Endothelial cell (in vitro differentiated cells): ENCODE data around the gene CDH20. TPM values are rescaled to one million over a fixed set of nuclear protein-coding genes. Genes with fewer than 3 reads are reported as not detected.
A peak's percentile ranks its signal among the peaks of the same experiment; 100 is the strongest.

ENCODE experiments used
- DNase-seq: peaks from one replicate; pipeline ENCODE4 v3.0.0; 2021; ENCODE audit warnings: low spot score
- H3K27ac Mint-ChIP-seq: one replicate; pipeline ENCODE4 v1.8.0; 2021; ENCODE audit warnings: mixed read lengths, inconsistent platforms; ENCODE audit not compliant: unreplicated experiment
- H3K27me3 Mint-ChIP-seq: one replicate; pipeline ENCODE4 v1.8.0; 2021; ENCODE audit warnings: mild to moderate bottlenecking, moderate library complexity, mixed read lengths, inconsistent platforms; ENCODE audit not compliant: unreplicated experiment
- H3K36me3 Mint-ChIP-seq: one replicate; pipeline ENCODE4 v1.8.0; 2021; ENCODE audit warnings: mild to moderate bottlenecking, low read depth, mixed read lengths, inconsistent platforms; ENCODE audit not compliant: unreplicated experiment
- H3K4me1 Mint-ChIP-seq: one replicate; pipeline ENCODE4 v1.8.0; 2021; ENCODE audit warnings: mild to moderate bottlenecking, mixed read lengths, inconsistent platforms; ENCODE audit not compliant: unreplicated experiment
- H3K4me3 Mint-ChIP-seq: one replicate; pipeline ENCODE4 v1.8.0; 2021; ENCODE audit warnings: mild to moderate bottlenecking, mixed read lengths, inconsistent platforms; ENCODE audit not compliant: unreplicated experiment
- H3K9me3 Mint-ChIP-seq: one replicate; pipeline ENCODE4 v1.8.0; 2021; ENCODE audit warnings: mixed read lengths, inconsistent platforms; ENCODE audit not compliant: unreplicated experiment
- CTCF ChIP-seq: fragments of 200-600 bp; sonication (generic); IDR thresholded peaks from one replicate; pipeline ENCODE4 v1.5.0; 2021; ENCODE audit warnings: antibody characterized with exemption; ENCODE audit not compliant: unreplicated experiment
- total RNA-seq: library from RNA; stranded (reverse); fragmentation: NEBNext Ultra II Directional; extraction: Animal tissue kit (Norgen Biotek cat#: 25700); gene quantifications from one replicate; pipeline ENCODE4 v1.2.1, GENCODE V29; 2021; ENCODE audit not compliant: unreplicated experiment

Gene CDH20
- total RNA-seq, 1 donor from 2014 or later, result not detected

GRCh38 chr18:61334491-61334850, 1.2 kb downstream of the CDH20 start:
- no peak for TF ChIP-seq CTCF
- peaks cover 13% of the 10 kb centered on the region for H3K27me3 Mint-ChIP-seq
- peaks cover 5% of the 10 kb centered on the region for H3K4me1 Mint-ChIP-seq
- no peak overlapping the region for H3K27ac Mint-ChIP-seq
- H3K36me3 Mint-ChIP-seq, result no peaks in the 10 kb centered on the region
- peak overlapping the region; percentile 92 for H3K4me3 Mint-ChIP-seq
- no peak for DNase-seq
- H3K9me3 Mint-ChIP-seq, result no peaks in the 10 kb centered on the region

DNA sequence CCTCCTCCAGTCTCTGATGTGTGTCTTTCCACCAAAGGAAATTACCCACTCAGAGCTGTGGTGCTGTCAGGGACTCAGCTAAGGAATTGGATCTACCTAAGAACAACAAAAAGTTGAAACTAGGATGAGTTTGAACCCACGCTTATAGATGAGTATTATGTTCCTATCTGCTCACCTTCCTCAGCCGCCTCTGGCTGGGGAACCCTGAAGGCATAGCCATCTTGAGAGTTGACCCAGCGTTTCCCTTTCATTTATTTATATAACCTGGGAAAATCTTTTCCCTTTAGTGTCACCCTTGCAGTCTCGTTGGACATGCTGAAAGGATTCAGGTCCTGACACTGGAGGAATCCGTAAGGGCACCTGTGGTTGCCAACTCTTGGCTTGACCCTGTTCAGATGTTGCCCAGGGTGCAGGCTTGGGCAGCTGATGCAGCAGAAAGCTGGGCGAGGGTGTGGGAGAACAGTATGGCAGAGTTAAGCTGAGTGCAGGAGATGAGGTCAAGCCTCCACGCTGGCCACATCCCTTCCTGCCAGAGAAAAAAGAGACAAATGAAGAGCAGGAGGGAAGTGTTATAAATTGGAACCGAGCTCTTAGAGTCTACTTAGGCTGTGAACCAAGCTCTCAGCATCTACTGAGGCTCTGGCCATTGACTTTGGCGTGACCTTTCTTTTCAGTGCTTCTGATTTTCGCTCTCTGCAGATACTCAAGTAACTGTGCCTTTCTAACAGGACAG, 1.9 kb downstream of the CDH20 start:
- H3K9me3 Mint-ChIP-seq, result no peaks in the 10 kb centered on the region

GRCh38 chr18:61335684-61336555, 2.7 kb downstream of the CDH20 start:
- H3K27ac Mint-ChIP-seq, result no peak overlapping the region
- no peaks in the 10 kb centered on the region for H3K9me3 Mint-ChIP-seq
- DNase-seq, result no peak
- H3K27me3 Mint-ChIP-seq, result peaks cover 14% of the 10 kb centered on the region
- no peak for TF ChIP-seq CTCF
- no peaks in the 10 kb centered on the region for H3K36me3 Mint-ChIP-seq
- H3K4me3 Mint-ChIP-seq, result no peak overlapping the region
- peaks cover 5% of the 10 kb centered on the region for H3K4me1 Mint-ChIP-seq

More for the DNA sequence above, 1.9 kb downstream of the CDH20 start:
- DNase-seq, result no peak
- peak overlapping the region; percentile 92 for H3K4me3 Mint-ChIP-seq
- H3K36me3 Mint-ChIP-seq, result no peaks in the 10 kb centered on the region
- peaks cover 5% of the 10 kb centered on the region for H3K4me1 Mint-ChIP-seq
- H3K27me3 Mint-ChIP-seq, result peaks cover 13% of the 10 kb centered on the region
- no peak for TF ChIP-seq CTCF
- H3K27ac Mint-ChIP-seq, result no peak overlapping the region

- no peak for TF ChIP-seq CTCF
- no peak for DNase-seq
- H3K9me3 Mint-ChIP-seq, result no peaks in the 10 kb centered on the region
- H3K4me1 Mint-ChIP-seq, result peaks cover 5% of the 10 kb centered on the region
- H3K27ac Mint-ChIP-seq, result no peak overlapping the region
- H3K27me3 Mint-ChIP-seq, result peaks cover 14% of the 10 kb centered on the region
- H3K36me3 Mint-ChIP-seq, result no peaks in the 10 kb centered on the region
- no peak overlapping the region for H3K4me3 Mint-ChIP-seq
Observed at GRCh38 chr18:61336766-61337165, 3.5 kb downstream of the CDH20 start.

DNA sequence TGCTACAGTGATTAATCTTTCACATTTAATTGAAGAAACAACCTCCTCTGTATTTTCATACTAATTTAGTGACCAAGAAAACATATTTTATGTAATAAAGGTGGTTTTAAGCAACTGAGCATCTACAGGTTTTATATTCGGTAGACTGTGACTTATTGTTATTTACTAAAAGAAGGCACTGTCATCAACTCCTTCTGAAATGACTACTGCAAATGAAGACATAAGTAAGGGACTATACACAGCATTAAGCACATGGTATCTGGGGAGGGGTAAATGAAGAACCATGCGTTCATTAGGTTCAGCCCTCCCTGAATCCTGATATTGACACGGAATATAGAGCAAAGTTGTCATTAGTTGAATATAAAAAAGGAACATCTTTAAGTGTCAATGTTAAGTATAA, 4.3 kb downstream of the CDH20 start:
- no peak for DNase-seq
- Mint-ChIP-seq H3K9me3 (no peaks in the 10 kb centered on the region), H3K4me3 (no peak overlapping the region), H3K27me3 (peaks cover 14% of the 10 kb centered on the region), H3K36me3 (no peaks in the 10 kb centered on the region), H3K4me1 (peaks cover 5% of the 10 kb centered on the region), H3K27ac (no peak overlapping the region)
- TF ChIP-seq CTCF, result no peak
